IMR-90 (cell line): ENCODE measurements around the gene CARNS1.

Experiments
- BHLHE40 ChIP-seq: fragments of 150-350 bp; IDR thresholded peaks from 2 replicates; pipeline ENCODE4 v1.6.1; 2016; ENCODE audit warnings: mild to moderate bottlenecking, low read depth, low read length
- CHD1 ChIP-seq: IDR thresholded peaks from 2 replicates; pipeline ENCODE4 v1.6.1; 2012; ENCODE audit warnings: low read depth, low read length, improper control_type of control experiment
- CTCF ChIP-seq: conservative IDR thresholded peaks from 2 replicates; pipeline ENCODE4 v1.5.1; 2012; ENCODE audit warnings: mild to moderate bottlenecking, low read depth, low read length, improper control_type of control experiment
- FOS ChIP-seq: fragments of 150-350 bp; IDR thresholded peaks from 2 replicates; pipeline ENCODE4 v1.6.1; 2016; ENCODE audit warnings: low read depth, low read length
- MAFK ChIP-seq: IDR thresholded peaks from 2 replicates; pipeline ENCODE4 v1.6.1; 2012; ENCODE audit warnings: low read depth, low read length, improper control_type of control experiment
- MAZ ChIP-seq: IDR thresholded peaks from 2 replicates; pipeline ENCODE4 v1.6.1; 2012; ENCODE audit warnings: low read depth, mild to moderate bottlenecking, low read length, improper control_type of control experiment, moderate library complexity, borderline replicate concordance
- POLR2A ChIP-seq: IDR thresholded peaks from 2 replicates; pipeline ENCODE4 v1.6.1; 2012; ENCODE audit warnings: mild to moderate bottlenecking, low read depth, low read length
- RAD21 ChIP-seq: IDR thresholded peaks from 2 replicates; pipeline ENCODE4 v1.6.1; 2012; ENCODE audit warnings: low read length, improper control_type of control experiment
- SMC3 ChIP-seq: fragments of 150-350 bp; IDR thresholded peaks from 2 replicates; pipeline ENCODE4 v1.6.1; 2016; ENCODE audit warnings: low read depth, mild to moderate bottlenecking, antibody characterized with exemption, low read length, moderate library complexity
- USF2 ChIP-seq: fragments of 150-350 bp; IDR thresholded peaks from 2 replicates; pipeline ENCODE4 v1.6.1; 2017; ENCODE audit warnings: mild to moderate bottlenecking, antibody characterized with exemption, low read length, low read depth

- TF ChIP-seq CTCF (no peak), POLR2A (no peak), USF2 (no peak), MAFK (no peak), BHLHE40 (no peak), RAD21 (no peak), MAZ (no peak), CHD1 (no peak), SMC3 (no peak), FOS (no peak)
Measured at GRCh38 chr11:67429722-67430121, 14.2 kb downstream of the CARNS1 start.
